Measurements from ENCODE around the gene ARMH3.

Gene ARMH3

GRCh38 chr10:101939008-101939648 lies 116.8 kb downstream of the ARMH3 start:
- DNase-seq (ENCODE audit: low spot score): no peak

DNA sequence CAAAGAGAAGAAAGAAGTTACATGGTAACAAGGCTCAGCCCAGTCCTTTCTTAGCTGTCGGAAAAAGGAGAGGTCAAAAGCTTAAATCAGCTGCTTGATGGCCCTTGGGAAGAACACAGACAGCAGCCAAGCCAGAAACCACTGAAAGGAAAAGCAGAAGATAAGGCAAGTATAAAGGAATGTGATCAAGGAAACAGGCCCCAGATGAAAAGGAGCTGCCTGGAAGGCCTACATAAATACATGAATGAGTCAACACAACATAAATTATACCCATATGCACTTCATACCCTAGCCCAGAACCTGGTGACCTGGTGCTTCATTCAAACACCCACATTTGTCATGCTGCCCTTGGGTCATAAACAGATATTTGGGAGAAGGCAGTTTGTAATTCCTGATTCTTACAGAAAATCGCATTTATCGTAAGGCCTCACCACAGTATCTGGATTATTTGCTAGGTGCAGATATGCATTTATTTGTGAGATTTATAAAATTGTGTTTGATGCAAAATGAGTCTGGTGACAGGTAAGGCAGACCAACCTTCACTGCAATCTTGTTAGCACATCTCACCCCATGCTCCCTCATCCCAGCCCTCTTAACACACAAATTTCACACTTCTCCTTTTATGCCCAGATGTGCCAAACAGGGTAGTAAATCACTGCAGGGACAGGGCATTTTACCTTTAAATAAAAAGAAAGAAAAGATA lies 117.5 kb downstream of the ARMH3 start:
- no peak for DNase-seq (ENCODE audit: low spot score)

DNA sequence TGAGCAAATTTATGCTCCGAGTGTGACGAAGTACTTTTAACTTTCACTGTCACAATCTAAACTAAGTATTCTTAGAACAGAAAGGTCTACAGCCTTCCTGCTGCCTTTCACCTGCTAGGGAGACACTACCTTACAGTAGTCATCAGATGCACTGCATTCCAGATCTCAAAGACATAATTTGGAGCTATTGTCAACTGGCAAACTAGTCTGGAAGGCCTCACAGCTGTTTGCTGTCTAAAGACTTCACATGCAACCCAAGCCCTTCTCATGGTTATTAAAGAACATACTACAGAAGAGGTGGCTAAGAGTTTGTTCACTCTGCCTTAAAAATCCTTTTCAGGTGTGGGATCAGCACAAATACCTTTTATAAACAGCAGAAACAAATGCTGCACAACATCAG lies 120.5 kb downstream of the ARMH3 start:
- no peak for DNase-seq (ENCODE audit: low spot score)

DNA sequence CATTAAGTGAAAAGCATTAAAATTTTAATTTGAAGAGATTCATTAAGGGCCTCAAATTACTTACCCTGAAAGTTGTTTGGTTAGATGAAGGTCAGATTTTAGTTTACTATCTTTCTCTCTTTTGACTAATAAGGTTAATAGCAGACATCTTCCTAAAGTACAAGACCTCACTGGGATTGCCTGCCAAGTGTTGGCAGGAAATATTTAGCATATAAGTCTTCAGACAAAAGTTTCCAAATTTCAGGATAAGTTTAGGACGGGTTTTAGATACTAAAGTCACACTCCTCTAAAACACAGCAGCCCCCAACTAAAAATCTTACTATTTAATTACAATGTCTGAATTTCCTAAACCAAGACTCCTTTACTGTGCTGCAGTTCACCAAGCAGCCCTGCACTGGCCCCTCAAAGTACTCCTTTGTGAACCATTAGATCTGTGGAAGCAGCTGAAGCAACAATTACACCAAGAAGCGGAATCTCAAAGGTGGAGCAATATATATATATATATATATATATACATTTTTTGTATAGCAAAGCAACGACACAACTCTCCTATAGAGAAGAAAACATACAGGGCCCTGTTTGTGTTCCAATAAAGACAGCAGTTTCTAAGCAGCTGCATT lies 121.2 kb downstream of the ARMH3 start:
- no peak for DNase-seq (ENCODE audit: low spot score)

DNA sequence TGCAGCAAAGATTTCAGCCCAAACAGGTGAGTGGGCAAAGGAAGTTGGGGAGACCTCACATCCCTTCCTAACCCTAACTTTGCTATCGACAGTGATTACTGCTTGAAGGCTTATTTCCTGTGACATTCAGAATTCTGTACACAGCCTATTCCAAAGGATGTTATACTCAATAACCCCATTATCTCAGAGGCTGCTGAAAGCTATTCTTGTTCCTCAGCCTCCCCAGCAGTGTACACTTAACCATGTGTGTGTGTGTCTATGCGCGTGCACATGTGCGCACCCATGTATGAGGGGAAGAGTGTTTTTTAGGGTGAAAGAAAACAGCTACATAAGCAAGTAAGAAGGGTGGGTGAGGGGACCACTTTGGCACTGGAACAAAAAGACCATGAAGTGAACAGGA lies 122.0 kb downstream of the ARMH3 start:
- no peak for DNase-seq (ENCODE audit: low spot score)

DNA sequence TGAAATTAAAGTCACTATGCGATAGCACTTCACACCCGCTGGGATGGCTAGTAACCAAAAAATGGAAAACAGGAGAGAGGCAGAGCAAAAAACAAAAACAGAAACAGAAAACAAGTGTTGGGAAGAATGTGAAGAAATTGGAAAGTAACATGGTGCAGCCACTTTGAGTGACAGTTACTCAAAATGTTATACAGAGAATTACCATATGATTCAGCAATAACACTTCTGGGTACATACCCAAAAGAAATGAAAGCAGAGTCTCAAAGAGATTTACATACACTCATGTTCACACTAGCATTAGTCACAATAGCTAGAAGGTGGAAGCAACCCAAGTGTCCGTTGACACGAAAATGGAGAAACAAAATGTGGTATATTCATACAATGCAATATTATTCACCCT lies 123.8 kb downstream of the ARMH3 start:
- DNase-seq (ENCODE audit: low spot score): no peak

DNA sequence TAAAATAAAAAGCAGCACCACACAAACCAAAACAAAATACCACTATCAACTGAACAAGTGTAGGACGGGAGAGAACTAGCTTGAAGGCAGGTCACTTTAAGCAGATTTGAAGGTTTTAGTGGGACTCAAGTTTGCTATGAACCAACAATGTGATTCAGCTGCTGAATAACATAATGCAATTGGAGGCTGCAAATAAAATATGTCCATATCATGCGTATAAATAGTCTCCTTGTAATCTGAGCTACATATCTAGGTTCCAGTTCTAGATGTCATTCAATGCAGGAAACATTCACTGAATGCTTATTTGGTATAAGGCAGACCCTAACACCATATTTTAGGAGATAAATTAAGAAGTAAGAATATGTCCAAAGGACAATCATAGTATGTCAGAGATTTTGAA lies 130.9 kb downstream of the ARMH3 start:
- DNase-seq (ENCODE audit: low spot score): no peak

DNA sequence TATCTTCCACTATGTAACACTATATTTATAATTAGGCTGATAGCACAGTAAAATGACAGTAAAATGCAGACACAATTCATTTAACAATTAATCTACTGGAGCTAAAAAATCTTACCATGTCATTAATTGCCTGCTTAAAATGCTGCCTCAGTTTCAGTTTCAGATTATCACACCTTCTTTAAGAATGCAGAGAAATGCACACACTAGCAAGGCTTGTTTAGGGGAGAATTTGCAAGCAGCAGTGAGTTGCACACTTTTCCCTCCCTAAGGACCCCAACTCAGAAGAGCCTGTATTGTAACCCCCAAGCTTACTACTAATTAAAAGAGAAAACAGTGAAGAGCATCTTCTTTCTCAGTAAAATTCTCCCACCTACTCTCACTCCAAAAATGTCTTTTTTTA lies 132.7 kb downstream of the ARMH3 start:
- DNase-seq (ENCODE audit: low spot score): no peak

DNA sequence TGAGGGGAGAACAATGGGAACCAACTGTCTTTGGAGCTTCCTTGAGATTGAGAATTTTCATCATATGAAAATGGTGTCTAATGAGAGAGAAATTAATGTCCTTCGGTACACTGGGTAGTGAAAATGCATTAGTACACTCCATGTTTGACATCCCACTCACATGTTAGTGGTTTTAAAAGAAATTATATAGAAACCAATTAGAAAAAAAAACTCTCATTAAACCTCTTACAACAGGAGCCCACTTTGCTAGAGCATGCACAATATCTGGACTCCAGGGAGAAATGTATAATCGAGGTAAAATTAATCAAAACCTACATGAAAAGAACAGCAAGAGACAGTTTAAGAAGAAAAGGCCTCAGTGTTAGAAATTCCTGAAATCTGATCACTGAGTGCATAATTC lies 133.1 kb downstream of the ARMH3 start:
- DNase-seq (ENCODE audit: low spot score): no peak

GRCh38 chr10:101920546-101920945 lies 135.4 kb downstream of the ARMH3 start:
- no peak for DNase-seq (ENCODE audit: low spot score)

DNA sequence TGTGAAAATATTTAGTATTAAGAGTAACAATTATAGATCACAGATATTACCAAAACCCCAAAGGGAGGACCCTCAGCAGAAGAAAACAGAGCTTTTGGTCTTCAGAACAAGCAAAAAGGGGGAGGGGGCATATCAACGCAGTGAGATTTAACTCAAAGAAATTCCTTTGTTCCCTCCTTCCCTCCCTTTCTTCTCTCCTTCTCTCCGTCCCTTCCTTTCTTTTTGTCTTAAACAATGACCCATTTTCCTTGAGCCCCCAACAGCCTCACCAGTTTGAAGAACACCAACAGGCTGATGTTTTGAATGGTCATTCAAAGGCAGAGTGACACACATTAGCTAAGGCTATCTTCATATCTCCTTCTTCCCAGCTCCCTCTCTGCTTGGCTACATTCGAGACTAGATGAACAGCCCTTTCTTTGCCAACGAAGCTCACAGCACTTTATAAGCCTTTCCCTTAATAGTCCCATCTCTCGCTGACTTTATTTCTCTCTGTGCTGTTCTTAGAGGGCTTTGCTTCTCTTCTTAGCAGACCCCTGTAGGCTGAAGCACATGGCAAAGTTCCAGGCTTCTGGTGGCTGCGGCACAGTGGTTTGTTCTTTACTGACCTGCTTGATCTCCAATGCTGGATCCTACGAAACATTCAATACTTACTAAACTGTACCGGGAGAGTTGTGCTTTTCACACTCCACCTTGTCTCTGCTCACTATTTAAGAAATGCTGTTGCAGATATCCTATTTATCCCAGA lies 136.8 kb downstream of the ARMH3 start:
- no peak for DNase-seq (ENCODE audit: low spot score)

- DNase-seq (ENCODE audit: low spot score): no peak
Observed at GRCh38 chr10:101912561-101913179, 143.3 kb downstream of the ARMH3 start.

GRCh38 chr10:101906586-101907183 lies 149.3 kb downstream of the ARMH3 start:
- no peak for DNase-seq (ENCODE audit: low spot score)

- no peak for DNase-seq (ENCODE audit: low spot score)
Observed at GRCh38 chr10:101905251-101905650, 150.7 kb downstream of the ARMH3 start.

DNA sequence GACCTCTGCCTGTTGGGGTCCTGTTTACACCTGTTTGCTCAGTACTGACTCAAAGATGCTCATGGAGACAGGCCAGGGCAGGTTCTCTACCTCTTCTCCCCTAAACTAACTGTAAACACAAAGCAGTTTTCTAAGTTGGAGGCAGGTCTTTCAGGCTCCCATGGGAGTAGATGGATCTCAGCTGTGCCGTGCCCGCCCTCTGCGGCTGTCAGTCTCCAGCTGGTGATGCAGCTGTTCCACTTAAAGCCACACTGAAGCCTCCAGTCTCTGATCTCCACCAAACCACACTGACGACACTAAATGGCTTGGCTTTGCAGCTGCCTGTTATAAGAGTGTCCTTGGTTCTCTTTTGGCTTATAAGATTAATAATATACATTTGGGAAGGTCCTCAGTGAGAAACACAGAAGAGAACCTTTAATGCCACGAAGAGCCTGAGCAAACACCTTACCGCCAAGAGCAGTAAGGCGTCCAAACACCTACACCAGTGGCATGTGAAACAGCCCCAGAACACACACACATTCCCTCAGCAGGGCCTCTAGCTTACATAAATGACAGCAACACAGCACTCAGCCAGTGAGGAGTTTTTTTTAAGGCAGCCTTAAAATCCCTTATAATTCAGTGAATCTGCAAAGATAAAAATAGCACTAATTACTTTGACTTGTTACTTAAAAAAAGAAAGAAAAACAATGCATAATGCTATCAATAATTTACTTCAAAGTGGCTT lies 152.0 kb downstream of the ARMH3 start:
- no peak for DNase-seq (ENCODE audit: low spot score)

GRCh38 chr10:101902820-101903145 lies 153.2 kb downstream of the ARMH3 start:
- no peak for DNase-seq (ENCODE audit: low spot score)

DNA sequence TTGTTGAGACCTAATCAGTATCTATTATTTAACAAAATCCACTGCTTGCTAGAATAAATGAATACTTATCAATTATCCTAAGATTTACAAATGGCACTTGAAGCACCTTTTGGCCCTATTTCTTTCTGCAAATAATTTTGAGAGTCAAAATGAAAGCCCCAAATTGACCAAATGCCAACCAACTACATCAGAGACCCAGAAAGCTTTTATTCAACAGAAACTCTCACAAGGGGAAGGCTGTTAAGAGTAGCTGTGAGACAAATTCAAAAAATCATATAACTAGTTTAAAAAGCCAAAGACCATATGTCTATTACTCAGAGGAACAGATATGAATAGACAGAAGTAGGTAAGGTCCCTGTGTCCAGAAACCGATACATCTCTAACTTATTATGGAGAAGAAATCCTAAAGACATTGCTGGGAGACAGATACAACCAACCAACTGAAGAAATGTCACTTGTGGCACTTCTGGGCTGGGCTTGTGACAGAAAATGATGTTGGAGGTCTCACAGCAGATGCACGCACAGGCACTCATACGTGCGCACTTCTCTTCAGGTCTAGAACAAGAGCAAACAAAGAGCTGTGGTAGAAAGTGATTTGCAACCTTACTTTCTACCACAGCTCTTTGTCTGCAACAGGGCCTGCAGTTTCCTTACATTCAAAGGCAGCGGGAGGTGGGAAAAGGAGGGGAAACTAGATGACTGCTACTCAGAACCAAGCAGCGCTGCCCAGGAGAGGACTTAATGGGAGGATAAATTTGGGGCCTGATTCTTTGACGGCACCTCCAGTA lies 153.7 kb downstream of the ARMH3 start:
- DNase-seq (ENCODE audit: low spot score): no peak

GRCh38 chr10:101901340-101901739 lies 154.6 kb downstream of the ARMH3 start:
- DNase-seq (ENCODE audit: low spot score): no peak

GRCh38 chr10:101897633-101898032 lies 158.3 kb downstream of the ARMH3 start:
- DNase-seq (ENCODE audit: low spot score): peak; percentile 80

GRCh38 chr10:101896225-101896877 lies 159.6 kb downstream of the ARMH3 start:
- DNase-seq (ENCODE audit: low spot score): no peak

Measured in cerebellar cortex (tissue), 1 donor.